ENCODE measurements around the gene STK11.

DNA sequence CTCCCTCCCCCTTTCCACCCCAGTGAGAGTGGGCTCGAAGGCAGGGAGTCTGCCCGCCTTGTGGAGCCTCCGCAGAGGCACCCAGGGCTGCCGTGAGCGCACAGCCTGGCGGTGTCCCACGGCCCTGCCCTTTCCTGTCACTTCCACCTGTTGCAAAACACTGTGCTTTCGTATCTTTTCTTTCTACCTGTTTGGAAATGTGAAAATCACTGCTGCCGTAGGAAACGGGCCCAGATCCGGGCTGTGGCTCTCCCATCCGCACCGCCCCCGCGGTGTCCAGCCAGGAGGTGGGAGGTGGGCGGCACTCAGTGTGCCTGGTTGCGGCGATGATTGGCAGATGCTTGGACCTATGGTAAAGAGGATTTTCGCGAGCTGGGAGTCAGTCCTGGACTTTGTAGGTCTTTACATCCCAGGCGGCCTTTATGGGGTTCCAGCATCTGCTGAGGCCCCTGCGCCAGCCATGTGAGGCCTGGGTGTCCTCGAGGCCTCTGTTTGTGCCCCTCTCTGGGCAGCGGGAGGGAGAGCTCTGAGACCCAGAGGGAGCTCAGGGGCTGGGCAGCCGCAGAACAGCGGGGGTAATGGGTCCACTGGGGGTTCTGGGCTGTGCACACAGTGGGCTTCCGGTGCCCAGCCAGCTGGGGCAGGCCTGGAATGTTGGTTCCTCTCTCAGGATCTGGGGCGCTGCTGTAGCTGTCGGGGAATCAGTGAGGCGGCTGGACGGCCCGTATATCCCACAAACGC lies 6.1 kb downstream of the STK11 start:
- TF ChIP-seq NFE2L2 (IDR thresholded peaks at IDR 0.05; ENCODE audit: low read depth, low read length) (no peak), POLR2A (IDR thresholded peaks at IDR 0.05; ENCODE audit: low read depth, low read length) (no peak), RCOR1 (IDR thresholded peaks at IDR 0.05; ENCODE audit: insufficient replicate concordance, low read length) (no peak), FOS (IDR thresholded peaks at IDR 0.05; ENCODE audit: low read depth, low read length) (no peak)
- TF ChIP-seq, protein P1, sequence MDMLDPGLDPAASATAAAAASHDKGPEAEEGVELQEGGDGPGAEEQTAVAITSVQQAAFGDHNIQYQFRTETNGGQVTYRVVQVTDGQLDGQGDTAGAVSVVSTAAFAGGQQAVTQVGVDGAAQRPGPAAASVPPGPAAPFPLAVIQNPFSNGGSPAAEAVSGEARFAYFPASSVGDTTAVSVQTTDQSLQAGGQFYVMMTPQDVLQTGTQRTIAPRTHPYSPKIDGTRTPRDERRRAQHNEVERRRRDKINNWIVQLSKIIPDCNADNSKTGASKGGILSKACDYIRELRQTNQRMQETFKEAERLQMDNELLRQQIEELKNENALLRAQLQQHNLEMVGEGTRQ (IDR thresholded peaks at IDR 0.05; ENCODE audit: low read depth, low read length), result no peak
- TF ChIP-seq, protein P2, sequence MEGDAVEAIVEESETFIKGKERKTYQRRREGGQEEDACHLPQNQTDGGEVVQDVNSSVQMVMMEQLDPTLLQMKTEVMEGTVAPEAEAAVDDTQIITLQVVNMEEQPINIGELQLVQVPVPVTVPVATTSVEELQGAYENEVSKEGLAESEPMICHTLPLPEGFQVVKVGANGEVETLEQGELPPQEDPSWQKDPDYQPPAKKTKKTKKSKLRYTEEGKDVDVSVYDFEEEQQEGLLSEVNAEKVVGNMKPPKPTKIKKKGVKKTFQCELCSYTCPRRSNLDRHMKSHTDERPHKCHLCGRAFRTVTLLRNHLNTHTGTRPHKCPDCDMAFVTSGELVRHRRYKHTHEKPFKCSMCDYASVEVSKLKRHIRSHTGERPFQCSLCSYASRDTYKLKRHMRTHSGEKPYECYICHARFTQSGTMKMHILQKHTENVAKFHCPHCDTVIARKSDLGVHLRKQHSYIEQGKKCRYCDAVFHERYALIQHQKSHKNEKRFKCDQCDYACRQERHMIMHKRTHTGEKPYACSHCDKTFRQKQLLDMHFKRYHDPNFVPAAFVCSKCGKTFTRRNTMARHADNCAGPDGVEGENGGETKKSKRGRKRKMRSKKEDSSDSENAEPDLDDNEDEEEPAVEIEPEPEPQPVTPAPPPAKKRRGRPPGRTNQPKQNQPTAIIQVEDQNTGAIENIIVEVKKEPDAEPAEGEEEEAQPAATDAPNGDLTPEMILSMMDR (conservative IDR thresholded peaks at IDR 0.05; ENCODE audit: low read depth, low read length), result no peak

Data from IMR-90 (cell line).